IMR-90 (cell line): ENCODE measurements around the gene ASPRV1. TPM values are rescaled to one million over a fixed set of nuclear protein-coding genes. Genes with fewer than 3 reads are reported as not detected.

Experiments used
- ATAC-seq: fragments of 200-7000 bp; cut with Tn5 transposase; 2 replicates; pipeline ENCODE4 v1.9.1; 2020; ENCODE audit warnings: low read depth, mild to moderate bottlenecking, moderate library complexity
- BruUV-seq: library from RNA; stranded (reverse); fragments of 400-500 nt; replicated peaks from 2 replicates; lab custom pipeline; 2021; lab: Mats Ljungman, UMichigan
- CTCF ChIA-PET: fragments of 300-600 bp; formaldehyde crosslinking; extraction: SDS; loops from one replicate; lab custom pipeline; 2021; ENCODE audit warnings: antibody characterized with exemption; lab: Yijun Ruan, JAX
- POLR2A ChIA-PET: fragments of 300-600 bp; sonication (Branson Sonifier 250); formaldehyde crosslinking; loops from one replicate; lab custom pipeline; 2022; ENCODE audit warnings: antibody characterized with exemption; ENCODE audit not compliant: unreplicated experiment; lab: Charles Lee
- DNase-seq: peaks from one replicate; pipeline ENCODE4 v3.0.0; 2013
- H2AFZ ChIP-seq: replicated peaks from 2 replicates; pipeline ENCODE3; 2013; ENCODE audit warnings: low read length, mild to moderate bottlenecking; ENCODE audit not compliant: poor library complexity
- H2AK5ac ChIP-seq: 2 replicates; pipeline ENCODE4 v1.6.1; 2013; ENCODE audit warnings: low read depth, low read length, inconsistent platforms
- H2AK9ac ChIP-seq: replicated peaks from 2 replicates; pipeline ENCODE3; 2013; ENCODE audit warnings: mild to moderate bottlenecking, low read depth, low read length, moderate library complexity; ENCODE audit not compliant: poor library complexity
- H2BK120ac ChIP-seq: 2 replicates; pipeline ENCODE4 v1.6.1; 2013; ENCODE audit warnings: low read depth, low read length, inconsistent platforms
- H2BK15ac ChIP-seq: 3 replicates; pipeline ENCODE4 v1.6.1; 2013; ENCODE audit warnings: low read depth, low read length, inconsistent platforms
- H2BK20ac ChIP-seq: 2 replicates; pipeline ENCODE4 v1.6.1; 2013; ENCODE audit warnings: low read depth, mild to moderate bottlenecking, inconsistent platforms, low read length, moderate library complexity
- H2BK5ac ChIP-seq: 2 replicates; pipeline ENCODE4 v1.6.1; 2013; ENCODE audit warnings: mild to moderate bottlenecking, low read depth, low read length, inconsistent platforms; ENCODE audit not compliant: poor library complexity, severe bottlenecking
- H3K14ac ChIP-seq: replicated peaks from 2 replicates; pipeline ENCODE4 v1.6.1; 2013; ENCODE audit warnings: low read depth, low read length, inconsistent platforms
- H3K18ac ChIP-seq: 2 replicates; pipeline ENCODE4 v1.6.1; 2013; ENCODE audit warnings: low read depth, low read length, control low read depth
- H3K23ac ChIP-seq: 2 replicates; pipeline ENCODE4 v1.6.1; 2013; ENCODE audit warnings: low read depth, low read length, inconsistent platforms
- H3K27ac ChIP-seq: 2 replicates; pipeline ENCODE4 v1.5.1; 2013; ENCODE audit warnings: mild to moderate bottlenecking, control low read depth, low read length; ENCODE audit not compliant: insufficient read depth
- H3K27me3 ChIP-seq: 2 replicates; pipeline ENCODE4 v1.6.1; 2013; ENCODE audit warnings: low read length; ENCODE audit not compliant: control insufficient read depth, insufficient read depth
- H3K36me3 ChIP-seq: 2 replicates; pipeline ENCODE4 v1.6.1; 2013; ENCODE audit warnings: low read length, mixed read lengths; ENCODE audit not compliant: control insufficient read depth, insufficient read depth
- H3K4ac ChIP-seq: 2 replicates; pipeline ENCODE4 v1.6.1; 2013; ENCODE audit warnings: low read depth, low read length, inconsistent platforms
- H3K4me1 ChIP-seq: 2 replicates; pipeline ENCODE4 v1.6.1; 2013; ENCODE audit warnings: low read length, mixed read lengths; ENCODE audit not compliant: control insufficient read depth, insufficient read depth
- H3K4me2 ChIP-seq: 2 replicates; pipeline ENCODE4 v1.6.1; 2013; ENCODE audit warnings: low read depth, mild to moderate bottlenecking, control low read depth, low read length, moderate library complexity
- H3K4me3 ChIP-seq: 2 replicates; pipeline ENCODE4 v1.5.1; 2013; ENCODE audit warnings: low read depth, mild to moderate bottlenecking, control low read depth, low read length, moderate library complexity; ENCODE audit not compliant: insufficient read depth
- H3K56ac ChIP-seq: 2 replicates; pipeline ENCODE4 v1.6.1; 2013; ENCODE audit warnings: low read length, inconsistent platforms; ENCODE audit not compliant: insufficient read depth; ENCODE audit errors: extremely low read depth
- H3K79me1 ChIP-seq, 2 experiments: 2 replicates each; pipeline ENCODE4 v1.6.1; 2013; ENCODE audit warnings: low read length in 2 of 2, inconsistent platforms in 1 of 2, low read depth in 1 of 2
- H3K9ac ChIP-seq: 2 replicates; pipeline ENCODE4 v1.6.1; 2013; ENCODE audit warnings: low read depth, low read length, control low read depth
- H3K9me1 ChIP-seq: 2 replicates; pipeline ENCODE4 v1.6.1; 2013; ENCODE audit warnings: low read length, inconsistent platforms; ENCODE audit not compliant: insufficient read depth
- H3K9me3 ChIP-seq: 2 replicates; pipeline ENCODE4 v1.6.1; 2013; ENCODE audit warnings: low read length; ENCODE audit not compliant: control insufficient read depth, insufficient read depth
- H4K20me1 ChIP-seq: 2 replicates; pipeline ENCODE4 v1.6.1; 2013; ENCODE audit warnings: low read length, inconsistent platforms; ENCODE audit not compliant: insufficient read depth
- H4K5ac ChIP-seq: 2 replicates; pipeline ENCODE4 v1.6.1; 2013; ENCODE audit warnings: mild to moderate bottlenecking, low read depth, low read length, control low read depth
- H4K8ac ChIP-seq, 2 experiments: 2 replicates each; pipeline ENCODE4 v1.6.1; 2013; ENCODE audit warnings: low read depth in 2 of 2, low read length in 2 of 2, control low read depth in 1 of 2, inconsistent platforms in 1 of 2
- H4K91ac ChIP-seq: 2 replicates; pipeline ENCODE4 v1.6.1; 2013; ENCODE audit warnings: low read depth, low read length, inconsistent platforms; ENCODE audit not compliant: insufficient read depth
- BHLHE40 ChIP-seq: fragments of 150-350 bp; IDR thresholded peaks from 2 replicates; pipeline ENCODE4 v1.6.1; 2016; ENCODE audit warnings: mild to moderate bottlenecking, low read depth, low read length
- CHD1 ChIP-seq: IDR thresholded peaks from 2 replicates; pipeline ENCODE4 v1.6.1; 2012; ENCODE audit warnings: low read depth, low read length, improper control_type of control experiment
- FOS ChIP-seq: fragments of 150-350 bp; IDR thresholded peaks from 2 replicates; pipeline ENCODE4 v1.6.1; 2016; ENCODE audit warnings: low read depth, low read length
- MAZ ChIP-seq: IDR thresholded peaks from 2 replicates; pipeline ENCODE4 v1.6.1; 2012; ENCODE audit warnings: low read depth, mild to moderate bottlenecking, low read length, improper control_type of control experiment, moderate library complexity, borderline replicate concordance
- MXI1 ChIP-seq: IDR thresholded peaks from 2 replicates; pipeline ENCODE4 v1.6.1; 2012; ENCODE audit warnings: low read depth, mild to moderate bottlenecking, low read length, moderate library complexity, borderline replicate concordance
- NFE2L2 ChIP-seq: fragments of 150-350 bp; IDR thresholded peaks from 2 replicates; pipeline ENCODE4 v1.6.1; 2016; ENCODE audit warnings: low read depth, mild to moderate bottlenecking, low read length
- POLR2A ChIP-seq: IDR thresholded peaks from 2 replicates; pipeline ENCODE4 v1.6.1; 2012; ENCODE audit warnings: mild to moderate bottlenecking, low read depth, low read length
- RAD21 ChIP-seq: IDR thresholded peaks from 2 replicates; pipeline ENCODE4 v1.6.1; 2012; ENCODE audit warnings: low read length, improper control_type of control experiment
- RCOR1 ChIP-seq: IDR thresholded peaks from 2 replicates; pipeline ENCODE4 v1.6.1; 2012; ENCODE audit warnings: mild to moderate bottlenecking, low read length, improper control_type of control experiment; ENCODE audit not compliant: insufficient replicate concordance
- RFX5 ChIP-seq: IDR thresholded peaks from 2 replicates; pipeline ENCODE4 v1.8.0; 2012; ENCODE audit warnings: low read depth, mild to moderate bottlenecking, low read length, moderate library complexity
- WGBS, 2 experiments: methylation state at CpG; one replicate each; pipeline versions ENCODE4 v1.1.5 to v1.1.7; 2013; ENCODE audit warnings: missing lambda C conversion rate in 2 of 2; ENCODE audit not compliant: insufficient read length in 1 of 2; ENCODE audit errors: extremely low coverage in 2 of 2; 5-methylcytosine and 5-hydroxymethylcytosine counted together
- dilution Hi-C: fragments of 300-500 bp; cut with HindIII; formaldehyde crosslinking; loops from one replicate; pipeline ENCODE4 v1.14.3; 2018; ENCODE audit warnings: low sequenced_read_pairs; ENCODE audit not compliant: unreplicated experiment
- in situ Hi-C: fragments of 300-500 bp; cut with MboI; formaldehyde crosslinking; loops from 3 replicates; pipeline ENCODE4 v1.14.3; 2019; ENCODE audit warnings: low sequenced_read_pairs, inconsistent platforms, mixed read lengths
- intact Hi-C: fragments of 100-400 bp; cut with micrococcal nuclease; formaldehyde crosslinking; loops from 2 replicates; pipeline ENCODE4 v1.10.0; 2022
- polyA plus RNA-seq, 3 experiments: library from polyadenylated mRNA; depleted of rRNA; stranded (reverse); fragments of >200 nt; gene quantifications; 2 replicates each; pipeline ENCODE4 v1.2.3, GENCODE V29; 2012; ENCODE audit warnings: low replicate concordance in 1 of 3
- total RNA-seq: library from RNA; depleted of rRNA; stranded (reverse); fragments of >200 nt; gene quantifications from 2 replicates; pipeline ENCODE4 v1.2.3, GENCODE V29; 2012
- TF ChIP-seq, protein P1 (sequence below): conservative IDR thresholded peaks from 2 replicates; pipeline ENCODE4 v1.5.1; 2012; ENCODE audit warnings: mild to moderate bottlenecking, low read depth, low read length, improper control_type of control experiment

The ASPRV1 gene
- total and polyA plus RNA-seq, 2 of the 4 experiments (the other 2 are of a cell fraction), result 0.14 to 0.18 TPM

DNA sequence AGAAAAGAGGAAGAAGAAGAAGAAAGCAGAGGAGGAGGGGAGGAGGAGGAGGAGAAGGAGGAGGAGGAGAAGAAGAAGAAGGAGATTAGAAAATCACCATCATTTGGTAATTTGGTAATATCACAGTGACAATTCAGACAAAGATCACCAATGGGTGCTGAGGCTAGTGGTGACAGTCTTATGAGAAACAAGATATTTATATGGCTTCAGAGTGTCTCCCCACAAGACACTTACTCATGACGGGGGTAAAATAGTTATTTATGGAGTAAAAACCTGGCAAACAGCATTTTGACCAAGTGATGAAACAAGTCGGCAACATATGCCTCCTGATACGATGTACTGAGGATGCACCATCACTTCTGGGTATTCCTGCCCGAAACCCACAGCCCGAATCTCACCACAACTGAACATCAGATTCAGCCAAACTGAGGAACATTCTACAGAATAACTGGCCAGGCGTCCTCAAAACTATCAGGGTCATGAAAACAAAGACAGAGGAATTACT lies 4.9 kb downstream of the ASPRV1 start:
- in situ Hi-C loops (no loop called here), dilution Hi-C loops (no loop called here), intact Hi-C loops (no loop called here)
- Histone ChIP-seq H3K4me1 (no peaks in the 10 kb centered on the region), H3K9me3 (no peaks in the 10 kb centered on the region), H4K91ac (no peak overlapping the region), H3K27me3 (peaks cover 37% of the 10 kb centered on the region), H2BK20ac (no peak overlapping the region), H3K27ac (no peak overlapping the region), H3K56ac (no peak overlapping the region), H2AFZ (no peak overlapping the region), H3K4me3 (no peak overlapping the region), H3K36me3 (no peaks in the 10 kb centered on the region), H3K9me1 (peaks cover 6% of the 10 kb centered on the region; the same call in 1 of the 2 replicates), H4K8ac (no peak overlapping the region), H3K14ac (no peak overlapping the region), H4K20me1 (no peaks in the 10 kb centered on the region), H4K5ac (no peak overlapping the region), H3K18ac (no peak overlapping the region), H2BK15ac (no peak overlapping the region), H3K23ac (no peak overlapping the region), H2BK120ac (no peak overlapping the region), H3K4ac (no peak overlapping the region), H3K79me1 (no peaks in the 10 kb centered on the region), H3K9ac (no peak overlapping the region), H2AK9ac (no peak overlapping the region), H2BK5ac (no peak overlapping the region), H2AK5ac (no peak overlapping the region), H3K4me2 (no peak overlapping the region)
- no peak for TF ChIP-seq POLR2A
- no peak for TF ChIP-seq FOS
- TF ChIP-seq NFE2L2, result no peak
- no peak for TF ChIP-seq RFX5
- TF ChIP-seq CHD1, result no peak
- no peak for TF ChIP-seq RCOR1
- TF ChIP-seq, protein P1, sequence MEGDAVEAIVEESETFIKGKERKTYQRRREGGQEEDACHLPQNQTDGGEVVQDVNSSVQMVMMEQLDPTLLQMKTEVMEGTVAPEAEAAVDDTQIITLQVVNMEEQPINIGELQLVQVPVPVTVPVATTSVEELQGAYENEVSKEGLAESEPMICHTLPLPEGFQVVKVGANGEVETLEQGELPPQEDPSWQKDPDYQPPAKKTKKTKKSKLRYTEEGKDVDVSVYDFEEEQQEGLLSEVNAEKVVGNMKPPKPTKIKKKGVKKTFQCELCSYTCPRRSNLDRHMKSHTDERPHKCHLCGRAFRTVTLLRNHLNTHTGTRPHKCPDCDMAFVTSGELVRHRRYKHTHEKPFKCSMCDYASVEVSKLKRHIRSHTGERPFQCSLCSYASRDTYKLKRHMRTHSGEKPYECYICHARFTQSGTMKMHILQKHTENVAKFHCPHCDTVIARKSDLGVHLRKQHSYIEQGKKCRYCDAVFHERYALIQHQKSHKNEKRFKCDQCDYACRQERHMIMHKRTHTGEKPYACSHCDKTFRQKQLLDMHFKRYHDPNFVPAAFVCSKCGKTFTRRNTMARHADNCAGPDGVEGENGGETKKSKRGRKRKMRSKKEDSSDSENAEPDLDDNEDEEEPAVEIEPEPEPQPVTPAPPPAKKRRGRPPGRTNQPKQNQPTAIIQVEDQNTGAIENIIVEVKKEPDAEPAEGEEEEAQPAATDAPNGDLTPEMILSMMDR, result no peak
- TF ChIP-seq BHLHE40, result no peak
- TF ChIP-seq RAD21, result no peak
- TF ChIP-seq MXI1, result no peak
- no peak for TF ChIP-seq MAZ
- WGBS, 2 experiments, result 100% methylated on average over 1 of the region's 6 CpGs; no CpG with 5 or more reads in 1 of the 2 experiments
- no peak for ATAC-seq
- no peak for DNase-seq
- BruUV-seq, result no TSS peak
- ChIA-PET POLR2A (no interaction called here), CTCF (no interaction called here)
